C4-2B (cell line): ENCODE results near the gene PHLDB3.
"Not testable (repeated sequence)": the region's sequence is repeated elsewhere in the genome, so short reads cannot be mapped to it uniquely, and the experiment has no call there.

Experiments
- H3K27ac ChIP-seq: fragments of 450-650 bp; 2 replicates; pipeline ENCODE4 v1.5.1; 2017
- ZFX ChIP-seq: fragments of 450-650 bp; IDR thresholded peaks from 2 replicates; pipeline ENCODE4 v1.6.1; 2017
- TF ChIP-seq, protein P1 (sequence below): fragments of 450-650 bp; conservative IDR thresholded peaks from 2 replicates; pipeline ENCODE4 v1.5.1; 2017; ENCODE audit warnings: mild to moderate bottlenecking

Gene PHLDB3

DNA sequence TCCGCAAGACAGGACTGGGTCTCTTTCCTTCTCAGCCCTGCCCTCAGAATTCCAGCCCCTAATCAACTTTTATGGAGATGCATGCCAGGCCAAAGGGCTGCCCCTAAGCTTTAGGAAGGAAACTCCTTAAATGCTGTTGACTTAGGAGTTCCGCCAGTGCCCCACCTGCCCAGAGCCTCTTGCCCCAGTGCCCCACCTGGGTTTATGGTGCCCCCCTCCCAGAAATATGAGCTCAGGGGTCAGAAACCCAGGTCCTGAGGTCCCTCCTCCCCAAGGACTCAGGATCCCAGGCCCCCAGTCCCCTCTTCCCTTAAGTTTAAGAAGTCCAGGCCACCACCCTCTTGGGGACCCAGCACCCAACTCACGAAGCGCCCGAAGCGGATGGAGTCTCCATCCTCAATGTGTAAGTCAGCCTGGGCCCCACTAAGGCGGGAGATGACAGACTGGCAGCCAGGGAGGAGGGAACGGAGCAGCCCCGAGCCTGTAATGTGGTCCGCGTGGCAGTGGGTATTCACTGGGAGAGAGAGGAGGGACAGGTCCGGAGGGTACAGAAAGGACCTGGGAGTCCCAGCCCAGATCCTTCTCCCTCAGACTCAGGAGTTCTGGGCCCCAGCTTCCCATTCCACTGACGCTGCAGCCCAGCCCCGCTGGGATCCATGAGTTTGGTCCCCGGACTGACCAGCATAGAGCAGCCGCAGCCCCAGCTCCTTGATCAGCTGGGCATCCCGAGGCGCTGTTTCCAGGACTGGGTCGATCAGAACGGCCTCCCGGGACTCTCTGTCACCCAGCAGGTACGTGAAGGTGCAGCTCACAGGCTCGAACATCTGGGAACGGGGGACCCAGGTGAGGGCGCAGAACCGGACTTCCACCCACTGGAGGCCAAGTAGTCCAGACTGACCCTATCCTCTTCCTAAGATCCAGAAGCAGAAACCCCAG, 21.6 kb upstream of the PHLDB3 start:
- H3K27ac ChIP-seq, result peak overlapping the region; percentile 50
- TF ChIP-seq, protein P1, sequence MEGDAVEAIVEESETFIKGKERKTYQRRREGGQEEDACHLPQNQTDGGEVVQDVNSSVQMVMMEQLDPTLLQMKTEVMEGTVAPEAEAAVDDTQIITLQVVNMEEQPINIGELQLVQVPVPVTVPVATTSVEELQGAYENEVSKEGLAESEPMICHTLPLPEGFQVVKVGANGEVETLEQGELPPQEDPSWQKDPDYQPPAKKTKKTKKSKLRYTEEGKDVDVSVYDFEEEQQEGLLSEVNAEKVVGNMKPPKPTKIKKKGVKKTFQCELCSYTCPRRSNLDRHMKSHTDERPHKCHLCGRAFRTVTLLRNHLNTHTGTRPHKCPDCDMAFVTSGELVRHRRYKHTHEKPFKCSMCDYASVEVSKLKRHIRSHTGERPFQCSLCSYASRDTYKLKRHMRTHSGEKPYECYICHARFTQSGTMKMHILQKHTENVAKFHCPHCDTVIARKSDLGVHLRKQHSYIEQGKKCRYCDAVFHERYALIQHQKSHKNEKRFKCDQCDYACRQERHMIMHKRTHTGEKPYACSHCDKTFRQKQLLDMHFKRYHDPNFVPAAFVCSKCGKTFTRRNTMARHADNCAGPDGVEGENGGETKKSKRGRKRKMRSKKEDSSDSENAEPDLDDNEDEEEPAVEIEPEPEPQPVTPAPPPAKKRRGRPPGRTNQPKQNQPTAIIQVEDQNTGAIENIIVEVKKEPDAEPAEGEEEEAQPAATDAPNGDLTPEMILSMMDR, result no peak
- no peak for TF ChIP-seq ZFX

DNA sequence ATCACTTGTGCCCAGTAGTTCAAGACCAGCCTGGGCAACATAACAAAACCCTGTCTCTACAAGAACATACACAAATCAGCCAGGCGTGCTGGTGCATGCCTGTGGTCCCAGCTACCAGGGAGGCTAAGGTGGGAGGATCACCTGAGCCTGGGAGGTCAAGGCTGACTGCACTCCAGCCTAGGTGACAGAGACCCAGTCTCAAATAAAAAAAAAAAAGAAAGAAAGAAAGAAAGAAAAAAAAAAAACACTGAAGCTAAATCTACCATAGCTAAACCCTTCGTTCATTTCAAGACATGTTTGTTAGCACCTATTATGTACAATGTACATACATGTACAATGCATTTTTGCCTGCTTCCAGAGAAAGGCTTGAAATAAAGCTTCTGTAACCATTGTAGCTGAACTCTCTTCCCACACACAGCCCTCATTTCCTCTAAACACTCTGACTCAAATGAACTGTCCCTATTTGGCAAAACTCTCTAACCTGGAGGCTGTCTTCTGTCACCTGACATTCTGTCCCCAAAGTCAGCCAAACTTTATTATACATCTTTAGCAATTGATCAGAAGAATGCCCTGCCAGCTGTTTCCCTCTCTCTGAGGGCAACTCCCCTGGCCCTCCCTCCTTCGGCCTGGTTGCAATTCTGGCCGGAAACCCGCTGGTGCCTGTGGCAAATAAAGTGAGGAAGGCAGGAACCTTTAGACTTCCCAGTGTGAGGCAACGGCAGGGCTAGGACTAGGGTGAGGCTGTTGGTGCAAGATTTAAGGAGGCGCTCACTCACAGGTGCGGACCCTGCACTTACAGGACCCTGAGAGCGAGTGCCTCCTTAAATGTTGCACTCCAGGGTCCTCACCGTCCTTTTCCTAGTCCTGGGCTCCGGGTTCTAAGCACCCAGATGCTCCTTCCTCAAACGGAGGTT, 20.6 kb upstream of the PHLDB3 start:
- TF ChIP-seq, protein P1, result no peak
- no peak for TF ChIP-seq ZFX
- H3K27ac ChIP-seq, result no peak overlapping the region

DNA sequence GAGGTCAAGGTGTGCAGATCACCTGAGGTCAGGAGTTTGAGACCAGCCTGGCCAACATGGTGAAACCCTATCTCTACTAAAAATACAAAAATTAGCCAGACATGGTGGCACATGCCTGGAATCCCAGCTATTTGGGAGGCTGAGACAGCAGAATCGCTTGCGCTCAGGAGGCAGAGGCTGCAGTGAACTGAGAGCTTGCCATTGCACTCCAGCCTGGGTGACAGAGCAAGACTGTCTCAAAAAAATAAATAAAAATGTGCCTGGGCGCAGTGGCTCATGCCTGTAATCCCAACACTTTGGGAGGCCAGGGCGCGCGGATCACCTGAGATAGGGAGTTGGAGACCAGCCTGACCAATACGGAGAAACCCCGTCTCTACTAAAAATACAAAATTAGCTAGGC, 19.1 kb upstream of the PHLDB3 start:
- H3K27ac ChIP-seq, result not testable (repeated sequence)

DNA sequence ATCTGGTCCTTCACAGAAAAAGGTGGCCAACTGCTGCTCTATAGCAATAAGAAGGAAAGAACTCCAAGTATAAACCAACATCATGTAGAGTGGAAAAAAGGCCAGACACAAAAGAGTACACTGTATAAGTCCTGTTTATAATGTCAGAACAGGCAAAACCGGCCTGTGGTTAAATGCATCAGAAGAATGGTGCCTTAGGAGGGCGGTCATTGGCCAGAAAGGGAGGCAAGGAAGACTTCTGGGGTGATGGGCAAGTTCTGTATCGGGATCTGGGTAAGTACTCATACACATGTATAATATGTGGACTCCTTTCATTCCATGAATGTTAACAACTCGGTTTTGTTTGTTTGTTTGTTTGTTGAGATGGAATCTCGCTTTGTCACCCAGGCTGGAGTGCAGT, 18.4 kb upstream of the PHLDB3 start:
- H3K27ac ChIP-seq, result no peak overlapping the region

DNA sequence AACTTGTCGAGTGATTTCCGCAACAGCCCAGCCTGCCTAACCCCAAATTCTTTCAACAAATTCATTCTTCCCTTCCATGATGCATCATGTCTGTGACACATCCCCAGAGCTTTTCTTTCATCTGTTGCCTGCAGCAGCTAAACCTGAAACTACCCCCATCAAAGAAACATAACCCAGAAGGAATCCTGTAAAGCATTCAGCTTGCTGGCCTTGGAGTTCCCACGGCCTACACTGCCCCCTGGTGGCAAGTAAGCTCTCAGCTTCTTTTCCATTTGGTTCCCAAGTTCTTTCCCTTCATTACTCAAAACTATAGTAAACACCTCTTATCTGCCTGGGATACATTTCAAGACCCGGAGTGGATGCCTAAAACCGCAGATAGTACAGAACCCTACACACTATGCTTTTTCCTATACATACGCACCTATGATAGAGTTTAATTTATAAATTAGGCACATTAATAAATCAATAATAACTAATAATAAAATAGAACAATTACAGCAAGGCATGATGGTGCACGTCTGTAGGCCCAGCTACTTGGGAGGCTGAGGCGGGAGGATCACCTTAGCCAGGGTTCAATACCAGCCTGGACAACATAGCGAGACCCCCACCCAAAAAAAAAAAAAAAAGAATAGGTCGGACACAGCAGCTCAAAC, 15.0 kb upstream of the PHLDB3 start:
- H3K27ac ChIP-seq, result no peak overlapping the region
- TF ChIP-seq ZFX, result no peak
- TF ChIP-seq, protein P1, result peak; percentile 80

More for the DNA sequence above, 18.4 kb upstream of the PHLDB3 start:
- TF ChIP-seq, protein P1, result no peak
- no peak for TF ChIP-seq ZFX

DNA sequence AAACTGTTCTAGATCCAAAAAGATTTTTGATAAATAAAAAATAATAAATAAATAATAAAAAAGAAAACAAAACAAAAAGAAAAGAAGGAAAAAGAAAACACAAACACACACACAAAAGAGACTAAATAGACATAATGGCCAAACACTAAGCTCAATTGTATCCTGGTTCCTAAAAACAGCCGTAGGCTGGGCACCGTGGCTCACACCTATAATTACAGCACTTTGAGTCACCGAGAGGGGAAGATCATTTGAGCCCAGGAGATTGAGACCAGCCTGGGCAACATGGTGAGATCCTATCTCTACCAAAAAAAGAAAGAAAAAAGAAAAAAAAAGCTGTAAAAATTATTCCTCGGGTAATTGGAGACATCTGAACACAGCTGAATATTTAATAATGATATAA, 13.5 kb upstream of the PHLDB3 start:
- H3K27ac ChIP-seq, result no peak overlapping the region
- TF ChIP-seq, protein P1, result no peak
- TF ChIP-seq ZFX, result no peak

DNA sequence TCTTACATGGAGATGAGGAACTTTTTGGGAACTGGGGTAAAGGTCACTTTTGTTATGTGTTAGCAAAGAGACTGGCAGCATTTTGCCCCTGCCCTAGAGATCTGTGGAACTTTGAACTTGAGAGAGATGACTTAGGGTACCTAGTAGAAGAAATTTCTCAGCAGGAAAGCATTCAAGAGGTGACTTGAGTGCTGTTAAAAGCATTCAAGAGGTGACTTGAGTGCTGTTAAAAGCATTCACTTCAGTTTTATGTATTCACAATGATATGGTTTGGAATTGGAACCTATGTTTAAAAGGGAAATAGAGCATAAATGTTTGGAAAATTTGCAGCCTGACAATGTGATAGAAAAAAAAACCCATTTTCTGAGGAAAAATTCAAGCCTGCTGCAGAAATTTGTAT, 7.9 kb upstream of the PHLDB3 start:
- not testable (repeated sequence) for H3K27ac ChIP-seq

DNA sequence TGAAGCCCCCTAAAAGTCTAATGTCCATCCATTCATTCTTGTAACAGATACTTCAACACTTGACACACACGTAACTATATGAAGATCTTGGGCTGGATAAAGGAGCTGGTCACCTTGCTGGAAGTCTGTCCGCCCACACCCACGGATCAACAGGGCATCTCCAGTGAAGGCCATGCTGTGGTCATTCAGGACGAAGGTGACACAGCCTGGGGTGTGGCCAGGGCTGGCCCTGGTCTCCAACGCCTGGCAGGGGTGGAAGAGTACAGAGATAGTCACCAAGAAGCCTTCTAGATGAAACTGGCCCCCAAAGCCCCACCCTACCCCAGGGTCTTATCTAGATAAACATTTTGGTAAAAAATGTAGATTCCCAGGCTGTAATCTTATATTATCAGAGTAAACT, 6.8 kb upstream of the PHLDB3 start:
- no peak for TF ChIP-seq ZFX
- TF ChIP-seq, protein P1, result no peak
- no peak overlapping the region for H3K27ac ChIP-seq
